NCI-H187 treated with DMSO at 0.1 percent for 48 hours (cell line): ENCODE data around the gene KBTBD13.

Source experiments
- DNase-seq: peaks from one replicate; lab custom pipeline; 2025; lab: John Stamatoyannopoulos, UW

KBTBD13 gene

DNA sequence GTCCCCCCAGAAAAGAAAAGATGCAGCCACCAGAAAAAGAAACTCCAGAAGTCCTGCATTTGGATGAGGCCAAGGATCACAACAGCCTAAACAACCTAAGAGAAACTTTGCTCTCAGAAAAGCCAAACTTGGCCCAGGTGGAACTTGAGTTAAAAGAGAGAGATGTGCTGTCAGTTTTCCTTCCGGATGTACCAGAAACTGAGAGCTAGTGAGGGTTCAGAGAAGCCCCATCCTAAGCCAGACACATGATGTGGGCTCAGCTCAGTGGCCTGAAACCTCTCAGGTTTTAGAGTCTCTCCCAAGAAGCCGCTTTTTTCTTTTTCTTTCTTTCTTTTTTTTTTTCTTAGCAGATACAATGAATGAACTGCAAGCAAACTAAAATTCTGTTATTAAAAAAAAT, 23.6 kb upstream of the KBTBD13 start:
- no peak for DNase-seq

DNA sequence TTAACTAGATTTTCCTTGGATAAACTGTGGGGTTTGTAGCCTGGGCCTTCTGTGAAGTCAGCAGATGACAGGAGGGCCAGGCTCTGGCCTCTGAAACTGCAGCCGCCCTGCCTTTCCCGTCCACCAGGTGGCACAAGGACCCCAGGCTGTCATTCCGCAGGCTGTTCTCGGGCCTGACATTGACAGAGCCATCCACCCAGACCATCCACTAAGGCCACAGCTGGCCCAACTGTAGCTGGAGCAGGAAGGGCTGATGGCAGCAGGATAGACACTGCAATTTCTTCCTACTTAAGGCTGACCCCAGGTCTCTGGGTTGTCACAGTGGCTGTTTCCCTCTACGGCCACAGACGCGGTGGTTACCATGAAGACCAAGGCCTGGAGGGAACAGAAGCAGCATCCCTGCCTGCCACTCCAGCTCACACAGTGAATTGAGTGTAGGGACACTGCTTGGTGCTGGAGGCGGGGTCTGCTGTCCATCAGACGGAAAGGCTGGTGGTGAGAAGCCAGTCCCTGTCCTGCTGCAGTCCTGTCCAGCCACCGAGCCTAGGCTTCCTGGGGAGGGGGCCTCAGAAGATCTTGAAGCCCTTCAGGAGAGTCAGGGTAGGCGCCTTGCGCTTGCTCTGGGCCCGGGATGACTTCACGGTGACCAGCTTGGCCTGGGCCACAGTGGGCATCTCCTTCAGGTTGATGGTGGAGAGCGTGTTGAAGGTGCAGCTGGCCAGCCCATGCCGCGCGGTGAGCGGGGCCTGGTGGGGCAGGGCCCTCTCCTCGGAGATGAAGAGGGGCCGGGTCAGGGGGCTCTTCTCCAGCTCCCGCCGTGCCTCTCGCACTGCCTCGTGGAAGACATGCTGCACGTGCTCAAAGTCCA, 22.0 kb upstream of the KBTBD13 start:
- DNase-seq, result no peak

DNA sequence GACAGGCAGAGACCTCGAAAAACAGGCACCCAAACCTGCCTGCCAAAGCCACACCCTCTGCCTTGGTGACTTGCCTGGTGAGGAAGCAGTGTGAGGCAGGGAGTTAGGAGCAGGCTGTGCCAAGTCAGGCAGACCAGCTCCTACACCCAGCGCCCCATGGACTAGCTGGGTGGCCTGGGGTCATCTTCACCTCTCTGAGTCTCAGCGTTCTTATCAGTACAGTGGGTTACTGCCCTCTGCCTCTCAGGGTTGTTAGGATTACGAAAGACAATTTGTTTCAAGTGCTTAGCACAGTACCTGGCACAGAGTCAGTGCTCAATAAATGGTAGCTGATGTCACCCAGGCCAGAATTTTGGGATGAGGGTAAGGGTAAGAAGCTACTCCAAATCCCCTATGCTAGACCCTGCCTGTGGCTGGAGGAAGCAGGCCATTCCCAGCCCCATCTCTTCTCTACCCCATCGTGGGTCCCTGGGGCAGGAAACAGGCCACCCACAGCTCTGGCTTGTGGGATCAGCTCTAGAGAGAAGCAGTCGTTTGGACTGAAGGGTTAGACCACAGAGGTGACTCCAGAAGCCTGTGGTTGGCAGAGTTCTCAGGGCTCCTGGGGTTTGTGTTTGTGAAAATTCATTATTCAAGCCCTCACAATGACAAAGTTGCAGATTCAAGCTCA, 21.2 kb upstream of the KBTBD13 start:
- DNase-seq, result no peak

DNA sequence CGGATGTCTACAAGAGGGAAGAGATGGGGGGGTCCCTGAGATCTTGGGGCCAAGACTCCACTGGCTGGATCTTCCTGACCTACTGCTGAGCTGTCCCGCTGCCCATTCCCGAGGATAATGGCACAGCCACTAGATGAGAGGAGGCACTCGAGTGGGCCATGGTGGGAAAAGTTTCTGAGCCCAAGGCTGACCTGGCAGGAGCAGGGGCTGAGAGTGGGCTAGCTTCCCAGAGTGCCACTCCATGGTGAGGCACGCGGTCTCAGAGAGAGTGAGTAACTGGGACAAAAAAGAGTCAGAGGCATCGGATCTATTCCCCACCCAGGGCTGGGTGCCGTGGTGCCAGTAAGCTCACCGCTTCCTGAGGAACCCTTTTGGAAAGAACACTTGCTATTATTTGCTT, 20.4 kb upstream of the KBTBD13 start:
- DNase-seq, result no peak

DNA sequence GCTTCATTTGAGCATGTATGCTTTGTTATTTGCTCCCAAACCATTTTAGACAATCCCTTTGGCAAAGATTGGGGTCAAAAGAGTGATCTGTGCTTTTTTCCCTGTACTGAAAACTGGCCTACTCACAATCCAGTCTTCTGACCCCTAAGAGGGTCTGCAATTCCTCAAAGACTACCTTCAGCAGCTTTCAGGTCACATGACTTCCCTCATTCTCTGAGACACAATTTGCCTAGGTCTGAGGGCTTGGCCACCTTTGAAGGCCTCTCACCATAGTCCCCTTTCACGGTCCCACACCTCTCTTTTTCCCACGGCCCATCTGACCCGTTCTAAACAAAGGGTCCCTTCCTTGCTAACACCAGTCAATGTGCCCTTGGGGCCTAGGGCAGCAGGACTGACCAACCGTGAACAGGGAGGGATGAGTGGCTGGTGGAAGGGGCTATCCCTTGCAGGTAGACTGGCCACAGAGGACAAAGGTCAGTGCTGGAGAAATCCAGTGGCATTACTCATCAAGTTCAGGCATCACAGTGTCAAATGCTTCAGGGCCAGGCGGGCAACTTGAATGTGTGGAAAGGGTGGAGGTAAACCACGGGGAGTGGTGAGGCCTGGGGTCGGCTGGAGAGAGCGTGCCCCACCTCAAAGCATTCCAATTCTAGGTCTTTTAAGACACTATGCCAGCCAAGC, 19.5 kb upstream of the KBTBD13 start:
- DNase-seq, result no peak

DNA sequence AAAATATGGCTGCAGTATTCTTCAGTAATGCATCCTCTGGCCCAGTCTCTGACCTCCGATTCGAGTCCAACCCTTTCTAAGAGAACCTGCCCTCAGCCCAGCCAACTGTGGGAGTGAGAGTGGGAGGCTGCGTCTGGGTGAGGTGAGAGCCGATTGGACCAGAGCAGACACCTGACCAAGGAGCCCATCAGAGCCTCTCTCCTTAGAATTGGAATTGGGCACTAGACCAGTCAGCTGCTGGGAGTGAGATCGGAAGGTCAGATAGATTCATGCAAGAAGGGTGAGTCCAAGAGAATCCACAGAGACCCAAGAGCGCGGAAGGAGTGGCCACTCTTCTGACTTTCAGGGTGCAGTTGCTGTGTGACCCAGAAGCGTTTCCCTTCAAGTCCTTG, 19.0 kb upstream of the KBTBD13 start:
- no peak for DNase-seq

DNA sequence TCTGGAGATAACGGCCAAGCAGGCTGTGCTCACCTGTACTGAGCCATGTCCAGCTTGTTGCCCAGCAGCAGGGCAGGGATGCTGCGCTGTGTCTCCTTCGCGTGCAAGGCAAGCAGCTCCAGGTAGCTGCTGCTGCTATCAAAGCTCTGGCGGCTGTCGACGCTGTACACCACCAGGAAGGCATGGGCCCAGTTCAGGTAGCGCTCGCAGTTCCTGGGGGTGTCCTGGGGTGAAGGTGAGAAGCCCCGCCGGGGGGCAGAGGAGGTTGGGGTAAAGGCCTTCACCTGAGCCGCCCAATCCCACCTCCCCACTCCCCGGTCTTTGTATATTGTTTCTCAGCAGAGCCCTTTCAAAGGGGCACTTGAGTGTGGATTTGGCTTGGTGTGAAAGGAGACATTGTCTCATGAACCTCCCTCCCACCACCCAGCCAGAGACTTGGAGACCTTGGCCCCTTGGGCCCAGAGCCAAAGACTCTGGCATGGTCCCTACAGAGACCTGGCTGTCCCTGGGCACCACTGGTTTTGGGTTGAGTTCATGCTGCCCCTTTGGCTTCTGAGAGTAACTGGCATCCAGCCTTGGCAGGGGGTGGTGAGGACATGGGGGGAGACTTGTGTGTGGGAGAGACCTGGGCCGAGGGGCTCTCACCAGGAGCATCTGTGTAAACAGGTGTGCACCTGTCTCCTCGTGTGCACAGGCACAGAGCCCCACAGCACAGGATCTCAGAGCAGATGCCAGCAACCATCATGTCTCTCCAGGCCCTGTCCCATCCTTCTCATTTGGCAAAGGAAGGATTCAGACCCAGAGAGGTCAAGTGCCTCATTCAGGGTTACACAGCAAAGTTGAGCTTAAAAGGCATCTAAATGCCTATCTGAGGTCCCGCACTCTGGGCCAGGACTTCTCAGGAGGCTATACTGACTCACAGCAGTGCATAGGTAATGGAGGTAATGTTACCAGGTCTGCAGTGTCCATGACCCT, 17.9 kb upstream of the KBTBD13 start:
- DNase-seq, result no peak

DNA sequence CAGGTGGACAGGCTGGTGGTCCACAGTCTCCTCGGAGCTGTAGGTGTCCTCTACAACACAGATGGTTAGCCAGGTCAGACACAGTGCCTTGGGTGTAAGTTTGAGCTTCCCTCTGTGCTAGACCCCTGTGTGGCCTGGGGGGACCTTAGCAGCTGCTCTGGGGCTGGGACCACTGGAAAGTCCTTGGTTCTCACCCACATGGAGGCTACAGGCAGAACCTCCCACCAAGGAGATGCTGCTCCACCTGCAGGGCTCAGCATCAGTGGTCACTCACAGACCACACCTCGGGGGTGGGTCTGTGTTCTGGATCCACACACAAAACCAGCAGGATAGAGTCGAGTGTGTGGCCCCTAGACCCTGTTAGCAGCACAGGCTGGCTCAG, 17.2 kb upstream of the KBTBD13 start:
- no peak for DNase-seq

DNA sequence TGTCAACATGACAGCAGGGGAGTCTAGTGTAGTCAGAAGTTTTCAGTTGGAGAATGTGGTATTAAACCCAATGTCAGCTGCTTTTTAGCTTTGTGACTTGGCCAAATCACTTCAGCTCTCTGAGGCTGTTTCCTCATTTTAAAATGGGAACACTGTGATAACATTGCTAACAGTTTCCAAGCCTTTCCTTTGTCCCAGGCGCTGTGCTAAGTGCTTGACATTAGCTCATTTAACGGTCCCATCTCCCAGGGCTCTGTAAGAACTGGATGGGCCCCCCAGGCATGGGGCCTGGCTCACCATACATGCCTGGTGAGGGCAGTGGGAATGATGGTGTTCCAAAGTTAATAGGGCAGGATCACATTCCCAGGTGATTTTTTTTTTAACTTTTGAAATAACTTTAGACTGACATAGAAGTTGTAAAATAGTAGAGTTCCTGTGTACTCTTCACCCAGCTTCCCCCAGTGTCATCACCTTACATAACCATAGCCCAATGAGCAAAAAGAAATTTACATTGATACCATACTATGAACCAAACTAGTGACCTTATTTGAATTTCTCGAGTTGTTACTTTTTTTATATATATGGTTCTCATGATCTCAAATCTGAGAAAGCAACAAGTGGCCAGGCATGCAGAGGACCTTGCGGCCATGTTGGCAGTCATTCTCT, 16.5 kb upstream of the KBTBD13 start:
- DNase-seq, result no peak

DNA sequence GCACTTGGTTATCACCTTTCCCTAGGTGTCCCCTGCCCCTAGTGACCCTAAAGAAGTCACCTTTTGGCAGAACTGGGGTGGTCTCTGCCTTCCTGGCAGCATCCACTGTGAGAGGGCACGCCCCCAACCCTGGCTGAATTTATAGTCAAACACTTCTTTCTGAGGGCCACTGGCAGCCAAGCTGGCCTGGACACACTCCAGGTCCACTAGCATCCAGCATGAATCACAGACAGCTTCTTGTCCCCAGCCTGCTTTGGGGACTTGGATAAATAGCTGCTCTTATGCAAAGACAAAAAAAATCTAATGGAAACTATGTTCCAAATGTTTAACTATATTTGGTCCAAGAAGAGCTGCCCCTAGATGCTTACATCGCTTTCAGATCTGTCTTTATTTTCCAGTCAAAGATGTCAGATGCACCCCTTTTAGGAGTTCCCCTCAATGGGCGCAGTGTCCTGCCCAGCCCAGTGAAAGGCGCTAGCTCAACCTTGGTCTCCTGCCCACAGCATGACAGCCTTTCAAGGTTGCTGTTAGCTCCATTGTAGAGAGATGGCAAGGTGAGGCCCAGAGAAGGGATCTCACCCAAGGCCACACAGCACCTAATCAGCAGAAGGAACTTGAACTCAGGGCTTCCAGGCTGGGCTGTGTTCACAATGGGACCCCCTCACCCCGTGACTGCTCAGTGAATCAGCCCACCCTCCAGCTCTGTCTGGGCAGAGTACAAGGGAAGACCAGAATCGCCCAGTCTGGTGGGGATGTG, 15.7 kb upstream of the KBTBD13 start:
- no peak for DNase-seq

DNA sequence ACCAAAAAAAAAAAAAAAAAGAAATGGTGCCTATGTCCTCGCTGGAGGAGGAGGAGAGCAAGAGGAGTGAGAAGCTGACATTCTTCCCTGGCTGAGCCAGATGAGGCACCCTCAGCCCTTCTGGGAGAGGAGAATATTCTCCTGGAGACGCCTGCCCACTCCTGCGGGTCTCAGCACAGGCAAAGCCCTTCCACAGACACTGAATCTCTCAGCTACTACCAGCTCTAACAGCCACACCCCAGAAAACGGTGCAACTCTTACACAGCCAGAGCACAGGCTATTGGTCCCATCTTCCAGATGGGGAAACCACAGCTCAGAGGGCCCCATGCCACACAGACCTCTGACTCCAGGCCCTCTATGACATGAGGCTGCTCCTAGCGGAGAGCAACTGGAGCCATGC, 14.5 kb upstream of the KBTBD13 start:
- no peak for DNase-seq

DNA sequence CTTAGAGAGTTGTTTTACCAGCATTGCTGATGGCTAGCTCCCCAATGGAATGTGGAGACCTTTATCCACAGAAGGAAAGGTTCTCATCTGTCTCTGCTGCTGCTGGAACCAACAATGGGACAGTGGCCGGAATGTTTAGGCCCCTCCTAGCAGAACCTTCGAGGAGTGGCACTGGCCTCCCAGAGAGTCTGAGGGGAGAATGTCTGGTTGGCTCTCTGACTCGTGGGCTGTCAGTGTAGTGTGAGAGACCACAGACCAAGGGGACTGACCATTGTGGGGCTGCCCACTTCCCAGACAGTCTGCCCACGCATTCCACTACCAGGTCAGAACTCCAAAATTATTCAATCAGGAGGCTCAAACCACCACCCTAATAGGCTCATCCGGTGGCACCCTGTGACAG, 13.8 kb upstream of the KBTBD13 start:
- DNase-seq, result no peak

DNA sequence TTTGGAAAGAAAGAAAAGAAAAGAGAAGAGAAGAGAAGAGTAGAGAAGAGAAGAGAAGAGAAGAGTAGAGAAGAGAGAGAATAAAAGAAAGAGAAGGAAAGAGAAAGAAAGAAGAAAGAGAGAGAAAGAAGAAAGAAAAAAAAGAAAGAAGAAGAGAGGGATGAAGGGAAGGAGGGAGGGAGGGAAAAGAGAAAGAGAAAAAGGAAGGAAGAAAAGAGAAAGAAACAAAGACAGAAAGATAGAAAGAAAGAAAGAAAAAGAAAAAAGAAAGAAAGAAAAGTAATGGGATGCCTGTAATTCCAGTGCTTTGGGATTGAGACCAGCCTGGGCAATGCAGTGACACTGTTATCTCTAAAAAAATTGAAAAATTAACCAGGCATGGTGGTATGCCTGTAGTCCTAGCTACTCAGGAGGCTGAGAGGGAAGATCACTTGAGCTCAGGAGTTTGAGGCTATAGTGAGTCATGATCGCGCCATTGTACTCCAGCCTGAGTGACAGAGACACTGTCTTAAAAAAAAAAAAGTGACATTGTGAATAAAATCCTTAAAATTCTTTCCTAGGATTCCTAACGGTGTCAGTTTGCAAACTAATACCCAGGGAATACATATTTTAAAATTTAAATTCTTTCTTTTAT, 10.4 kb upstream of the KBTBD13 start:
- no peak for DNase-seq

DNA sequence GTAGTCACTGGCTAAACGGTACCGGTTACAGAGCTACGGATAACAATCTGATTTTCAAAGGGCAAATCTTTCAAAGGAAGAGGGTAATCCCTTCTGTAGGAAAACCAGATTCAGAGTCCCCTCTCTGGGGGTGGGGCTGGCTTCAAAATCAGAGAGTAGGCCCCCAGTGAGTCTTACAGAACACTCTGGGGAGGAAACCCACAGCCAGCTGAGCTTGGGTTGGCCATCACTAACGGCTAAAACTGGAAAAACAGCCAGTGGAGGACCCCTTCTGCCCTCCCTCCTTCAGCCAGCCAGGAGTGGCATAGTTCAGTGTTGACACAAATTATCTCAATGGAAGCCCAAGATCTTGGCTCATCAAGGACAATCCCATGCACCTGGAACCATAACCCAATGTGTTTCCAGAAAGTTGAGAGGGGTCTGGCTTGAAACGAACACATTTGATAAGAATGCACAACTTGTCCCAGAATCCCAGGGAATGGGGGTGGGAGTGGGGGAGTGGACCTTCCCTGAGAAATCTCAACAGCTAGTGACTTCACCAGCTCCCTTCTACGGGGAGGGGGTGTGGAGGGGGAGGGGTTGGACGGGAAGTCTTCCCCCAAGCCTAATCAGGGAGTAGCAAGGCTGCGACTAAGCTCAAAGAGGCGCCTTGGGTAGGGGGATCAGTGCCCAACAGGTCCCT, 9.8 kb upstream of the KBTBD13 start:
- no peak for DNase-seq

DNA sequence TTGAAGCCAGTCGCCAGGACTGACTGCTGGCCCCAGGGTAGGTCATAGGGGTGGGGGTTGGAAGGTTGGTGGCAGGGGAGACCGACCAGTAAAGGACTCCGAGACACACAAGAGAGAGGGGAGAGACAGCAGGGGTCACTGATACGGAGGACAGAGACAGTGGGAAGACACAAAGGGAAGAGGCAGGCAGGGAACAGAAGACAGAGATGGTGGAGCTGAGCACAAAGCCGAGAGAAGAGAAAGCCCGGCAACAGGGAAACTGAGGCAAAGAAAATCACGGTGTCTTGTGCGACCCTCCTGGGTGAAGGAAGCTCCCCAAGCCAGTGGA, 9.3 kb upstream of the KBTBD13 start:
- DNase-seq, result no peak

DNA sequence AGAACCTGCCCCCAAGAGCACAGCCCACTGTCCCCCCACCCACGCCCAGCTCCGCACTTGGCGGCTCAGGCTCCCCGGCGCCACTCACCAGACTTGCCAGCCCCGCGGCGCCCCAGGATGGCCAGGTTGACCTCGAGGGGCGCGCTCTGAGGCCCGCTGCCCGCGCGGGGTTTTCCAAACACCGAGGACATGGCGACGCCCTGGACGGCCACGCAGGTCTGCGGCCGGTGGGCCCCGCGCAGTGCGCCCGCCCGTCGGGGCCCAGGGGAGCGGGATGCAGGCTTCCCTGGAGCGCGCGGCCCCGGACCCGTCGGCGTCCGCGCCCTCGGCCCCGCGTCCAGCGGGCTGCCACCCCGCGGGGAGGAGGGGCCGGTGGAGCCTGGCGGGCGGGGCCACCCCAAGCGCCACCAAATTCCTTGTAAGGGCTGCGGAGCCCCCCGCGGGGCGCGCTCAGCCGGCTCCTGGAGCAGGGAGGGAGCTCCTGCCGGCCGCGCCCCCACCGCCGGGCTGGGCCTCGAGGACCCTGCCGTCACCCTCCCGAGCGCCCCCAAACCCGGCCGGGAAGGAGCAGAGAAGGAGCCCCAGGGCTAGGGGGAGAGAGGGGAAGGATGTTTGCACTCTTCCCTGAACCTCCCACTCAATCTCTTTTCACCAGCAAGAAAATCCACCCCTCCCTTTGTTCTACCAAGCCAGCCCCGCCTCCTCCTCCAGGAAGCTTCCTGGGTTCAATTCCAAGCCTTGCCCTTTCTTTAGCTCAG, 8.7 kb upstream of the KBTBD13 start, which contains the start of gene RASL12:
RASL12 (minus strand) TSS at position 347 of the 758 bp plus-strand sequence; CDS start at position 191, 156 bp downstream.
- DNase-seq, result no peak

DNA sequence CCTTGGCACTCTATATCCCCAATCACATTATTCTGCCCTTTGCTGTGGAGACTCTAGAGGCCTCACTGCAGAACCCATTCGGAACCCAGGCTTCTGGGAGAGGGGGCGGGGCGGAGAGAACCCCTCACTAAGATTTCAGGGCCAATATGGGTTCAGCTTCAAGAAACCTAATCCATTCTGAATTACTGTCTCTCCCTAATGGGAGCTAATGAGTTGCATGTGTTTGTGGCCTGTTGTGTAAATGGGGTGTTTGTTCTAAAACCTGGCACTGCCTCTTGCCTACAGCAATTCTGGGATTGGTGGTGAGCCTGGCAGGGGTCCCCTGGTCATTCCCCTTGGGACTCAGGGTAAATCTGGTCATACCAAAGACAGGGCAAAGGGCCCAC, 8.2 kb upstream of the KBTBD13 start:
- DNase-seq, result no peak

DNA sequence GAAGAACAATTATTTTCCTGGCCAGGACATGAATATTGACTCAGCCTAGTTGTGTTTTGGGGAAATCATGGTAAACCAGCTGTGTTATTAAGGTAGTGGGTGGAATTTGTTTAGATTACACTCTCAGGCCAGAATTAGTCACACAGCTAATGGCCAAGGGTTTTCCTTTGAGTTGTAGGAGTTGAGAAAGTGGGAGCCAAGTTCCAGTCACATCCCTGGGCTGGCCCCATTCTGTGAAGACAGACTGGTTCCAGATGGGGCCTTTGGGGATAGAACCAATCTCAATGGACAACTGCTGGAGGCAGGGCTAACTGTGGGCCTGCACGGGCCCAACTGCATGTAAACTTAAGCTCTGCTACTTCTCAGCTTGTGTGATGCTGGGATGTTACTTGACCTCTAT, 7.4 kb upstream of the KBTBD13 start:
- DNase-seq, result no peak
